ENCODE data around the gene OR1S2.

- TF ChIP-seq CTCF (conservative IDR thresholded peaks at IDR 0.05; ENCODE audit: low read length): no peak
- no peak for TF ChIP-seq EZH2phosphoT487 (IDR thresholded peaks at IDR 0.05; ENCODE audit: borderline replicate concordance)
Measured at GRCh38 chr11:58195939-58196338, 8.0 kb downstream of the OR1S2 start.

Data from Loucy (cell line).